Measurements from ENCODE around the gene CCL5. TPM values are rescaled to one million over a fixed set of nuclear protein-coding genes. Genes with fewer than 3 reads are reported as not detected.

Gene CCL5
- total RNA-seq, 1 experiment from 2014 or later: not detected

Small RNA genes within 50 kb of the gene (small RNA-seq; reads per million reads assigned to genes)
- gene RF00100: 10,373 reads per million, percentile 100 among the genes with 10 or more reads in this experiment

Other genes starting within 250 kb of the CCL5 start
- gene RASL10B, start 148.7 kb downstream of the CCL5 start, total RNA-seq (2014; rRNA removed; shearing (Covaris generic)): 6.4 and 7.5 TPM in 2 replicates
- 0.52 and 0.56 TPM in 2 replicates for gene GAS2L2, start 127.1 kb downstream of the CCL5 start, total RNA-seq (2014; rRNA removed; shearing (Covaris generic))
- gene C17orf50, start 119.5 kb downstream of the CCL5 start, total RNA-seq (2014; rRNA removed; shearing (Covaris generic)): not detected in 2 replicates
- gene MMP28, start 84.7 kb downstream of the CCL5 start, total RNA-seq (2014; rRNA removed; shearing (Covaris generic)): 0.18 and 0.25 TPM in 2 replicates
- gene TAF15, start 70.9 kb downstream of the CCL5 start, total RNA-seq (2014; rRNA removed; shearing (Covaris generic)): 83.7 and 99.8 TPM in 2 replicates
- not detected in 2 replicates for gene HEATR9, start 11.5 kb downstream of the CCL5 start, total RNA-seq (2014; rRNA removed; shearing (Covaris generic))
- 4.9 and 11.3 TPM in 2 replicates for gene RDM1, start 50.4 kb upstream of the CCL5 start, total RNA-seq (2014; rRNA removed; shearing (Covaris generic))
- not detected in 2 replicates for gene LYZL6, start 63.4 kb upstream of the CCL5 start, total RNA-seq (2014; rRNA removed; shearing (Covaris generic))
- not detected in 2 replicates for gene CCL16, start 101.1 kb upstream of the CCL5 start, total RNA-seq (2014; rRNA removed; shearing (Covaris generic))
- gene CCL14, start 106.4 kb upstream of the CCL5 start, total RNA-seq (2014; rRNA removed; shearing (Covaris generic)): 0.15 and 0.37 TPM in 2 replicates
- gene CCL15, start 121.2 kb upstream of the CCL5 start, total RNA-seq (2014; rRNA removed; shearing (Covaris generic)): 6.1 and 8.4 TPM in 2 replicates
- gene CCL23, start 137.6 kb upstream of the CCL5 start, total RNA-seq (2014; rRNA removed; shearing (Covaris generic)): not detected in 2 replicates
- not detected in 2 replicates for gene CCL18, start 183.9 kb upstream of the CCL5 start, total RNA-seq (2014; rRNA removed; shearing (Covaris generic))
- not detected in 2 replicates for gene CCL3, start 209.8 kb upstream of the CCL5 start, total RNA-seq (2014; rRNA removed; shearing (Covaris generic))
- gene CCL4, start 223.5 kb upstream of the CCL5 start, total RNA-seq (2014; rRNA removed; shearing (Covaris generic)): not detected in 2 replicates

Data from HT-29 (cell line).